ENCODE results near the gene SRGAP3. TPM values are rescaled to one million over a fixed set of nuclear protein-coding genes. Genes with fewer than 3 reads are reported as not detected.

SRGAP3 gene
- total RNA-seq, 4 donors from 2014 or later, result 13.1 to 84.9 (median 27.4) TPM

GRCh38 chr3:9102240-9102981, 147.0 kb downstream of the SRGAP3 start:
- no peaks in the 10 kb centered on the region for H3K27me3 ChIP-seq
- WGBS, result 77% methylated on average over 12 of the region's 12 CpGs
- DNase-seq (ENCODE audit: low spot score in 2 of 2), result no peak
- peaks cover 10% of the 10 kb centered on the region for H3K36me3 ChIP-seq
- H3K4me1 ChIP-seq, result no peaks in the 10 kb centered on the region
- no peaks in the 10 kb centered on the region for H3K9me3 ChIP-seq
- TF ChIP-seq EP300 (IDR thresholded peaks at IDR 0.05), result no peak
- H3K4me3 ChIP-seq, result no peak overlapping the region
- H3K27ac ChIP-seq, result no peak overlapping the region

GRCh38 chr3:9101286-9101685, 148.2 kb downstream of the SRGAP3 start:
- no peaks in the 10 kb centered on the region for H3K9me3 ChIP-seq
- no peaks in the 10 kb centered on the region for H3K27me3 ChIP-seq
- no peak overlapping the region for H3K4me3 ChIP-seq
- 82% methylated on average over 12 of the region's 12 CpGs for WGBS
- peaks cover 10% of the 10 kb centered on the region for H3K36me3 ChIP-seq
- TF ChIP-seq EP300 (IDR thresholded peaks at IDR 0.05) (no peak), POLR2A (IDR thresholded peaks at IDR 0.05) (no peak), CTCF (IDR thresholded peaks at IDR 0.05) (no peak), POLR2AphosphoS5 (IDR thresholded peaks at IDR 0.05) (no peak)
- H3K27ac ChIP-seq, result no peak overlapping the region
- H3K4me1 ChIP-seq, result no peaks in the 10 kb centered on the region
- no peak for DNase-seq (ENCODE audit: low spot score in 2 of 2)

GRCh38 chr3:9100513-9100894, 148.9 kb downstream of the SRGAP3 start:
- H3K4me3 ChIP-seq, result no peak overlapping the region
- peaks cover 10% of the 10 kb centered on the region for H3K36me3 ChIP-seq
- no peaks in the 10 kb centered on the region for H3K9me3 ChIP-seq
- no peaks in the 10 kb centered on the region for H3K4me1 ChIP-seq
- H3K27me3 ChIP-seq, result no peaks in the 10 kb centered on the region
- H3K27ac ChIP-seq, result no peak overlapping the region
- no peak for TF ChIP-seq EP300 (IDR thresholded peaks at IDR 0.05)
- TF ChIP-seq POLR2A (IDR thresholded peaks at IDR 0.05), result no peak
- TF ChIP-seq POLR2AphosphoS5 (IDR thresholded peaks at IDR 0.05), result no peak
- no peak for TF ChIP-seq CTCF (IDR thresholded peaks at IDR 0.05)
- no peak for DNase-seq (ENCODE audit: low spot score in 2 of 2)
- WGBS, result 88% methylated on average over 5 of the region's 5 CpGs

GRCh38 chr3:9099702-9100512, 149.5 kb downstream of the SRGAP3 start:
- no peak overlapping the region for H3K4me3 ChIP-seq
- H3K9me3 ChIP-seq, result no peaks in the 10 kb centered on the region
- H3K36me3 ChIP-seq, result peaks cover 10% of the 10 kb centered on the region
- H3K27me3 ChIP-seq, result no peaks in the 10 kb centered on the region
- no peak for DNase-seq (ENCODE audit: low spot score in 2 of 2)
- WGBS, result 92% methylated on average over 12 of the region's 12 CpGs
- H3K27ac ChIP-seq, result no peak overlapping the region
- TF ChIP-seq POLR2A (IDR thresholded peaks at IDR 0.05) (no peak), POLR2AphosphoS5 (IDR thresholded peaks at IDR 0.05) (no peak), CTCF (IDR thresholded peaks at IDR 0.05) (no peak), EP300 (IDR thresholded peaks at IDR 0.05) (no peak)
- no peaks in the 10 kb centered on the region for H3K4me1 ChIP-seq

DNA sequence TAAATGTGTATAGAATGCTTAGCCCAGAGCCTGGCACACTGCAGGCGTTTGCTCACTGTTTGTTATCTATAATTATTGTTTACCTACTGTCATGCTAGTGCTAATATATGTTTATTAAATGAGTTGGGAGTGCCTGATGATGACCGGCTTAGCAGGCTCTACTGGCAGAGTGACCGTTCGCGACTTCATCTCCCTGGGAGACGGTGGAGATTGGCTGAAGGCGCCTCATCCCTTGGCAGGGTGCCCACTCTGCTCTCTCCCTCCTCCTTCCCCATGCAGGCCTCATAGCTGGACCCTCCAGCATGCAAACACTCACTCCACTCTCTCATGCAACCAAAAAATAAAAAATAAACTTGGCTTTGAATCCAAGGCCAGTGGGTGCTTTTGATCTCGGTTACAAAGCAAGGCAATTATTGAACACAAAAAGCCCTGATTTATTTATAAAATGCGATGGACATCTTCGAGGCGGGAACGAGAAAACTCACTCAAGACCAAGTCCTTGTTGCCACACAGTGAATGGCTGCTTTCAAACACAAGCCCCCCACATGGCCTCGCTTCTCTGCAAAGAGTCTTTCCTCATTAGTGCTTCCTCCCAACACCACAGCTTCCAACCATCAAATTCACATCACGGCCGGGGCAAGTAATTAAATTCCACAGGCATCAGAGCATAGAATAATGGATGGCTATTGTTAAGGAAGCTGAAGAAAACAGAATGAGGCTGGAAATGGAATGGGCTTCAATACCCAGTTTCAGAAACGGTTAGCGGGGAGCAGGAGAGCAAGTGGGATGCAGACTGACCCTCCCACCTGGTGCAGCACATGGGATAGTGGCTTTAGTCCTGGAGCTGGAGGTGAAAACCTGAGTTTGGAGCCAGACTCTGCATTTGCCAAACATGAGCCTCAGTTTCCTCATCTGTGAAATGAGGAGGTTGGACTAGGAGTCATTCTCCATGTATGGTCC, 150.4 kb downstream of the SRGAP3 start:
- Histone ChIP-seq H3K27me3 (no peaks in the 10 kb centered on the region), H3K4me3 (no peak overlapping the region), H3K4me1 (no peaks in the 10 kb centered on the region), H3K9me3 (no peaks in the 10 kb centered on the region), H3K36me3 (peaks cover 5% of the 10 kb centered on the region), H3K27ac (no peak overlapping the region)
- TF ChIP-seq CTCF (IDR thresholded peaks at IDR 0.05) (no peak), POLR2A (IDR thresholded peaks at IDR 0.05) (no peak), POLR2AphosphoS5 (IDR thresholded peaks at IDR 0.05) (no peak), EP300 (IDR thresholded peaks at IDR 0.05) (no peak)
- 73% methylated on average over 17 of the region's 17 CpGs for WGBS
- no peak for DNase-seq (ENCODE audit: low spot score in 2 of 2)
